WTC11 (cell line): ENCODE data around the gene P4HB. TPM values are rescaled to one million over a fixed set of nuclear protein-coding genes. Genes with fewer than 3 reads are reported as not detected.
A peak's percentile ranks its signal among the peaks of the same experiment; 100 is the strongest.

Experiments
- ATAC-seq: fragments of 200-7000 bp; cut with Tn5 transposase; 2 replicates; pipeline ENCODE4 v1.10.0; 2021; ENCODE audit warnings: mild to moderate bottlenecking, moderate library complexity
- CTCF ChIA-PET: fragments of 300-600 bp; sonication (Branson Sonifier 250); formaldehyde crosslinking; loops from one replicate; lab custom pipeline; 2021; ENCODE audit warnings: antibody characterized with exemption; lab: Charles Lee
- POLR2A ChIA-PET: fragments of 350-600 bp; sonication (Branson Sonifier 250); formaldehyde crosslinking; loops from one replicate; lab custom pipeline; 2021; ENCODE audit warnings: antibody characterized with exemption; lab: Charles Lee
- DNase-seq: peaks from one replicate; pipeline ENCODE4 v3.0.0; 2021; ENCODE audit warnings: low spot score
- H3K27ac Mint-ChIP-seq: 2 replicates; pipeline ENCODE4 v1.8.0; 2021; ENCODE audit warnings: mixed read lengths
- H3K27me3 Mint-ChIP-seq: 2 replicates; pipeline ENCODE4 v1.8.0; 2021; ENCODE audit warnings: low read depth, mild to moderate bottlenecking, moderate library complexity, mixed read lengths
- H3K36me3 Mint-ChIP-seq: 2 replicates; pipeline ENCODE4 v1.8.0; 2021; ENCODE audit warnings: mixed read lengths
- H3K4me1 Mint-ChIP-seq: 2 replicates; pipeline ENCODE4 v1.8.0; 2022; ENCODE audit warnings: mixed read lengths
- H3K4me3 Mint-ChIP-seq: 2 replicates; pipeline ENCODE4 v1.8.0; 2021; ENCODE audit warnings: mild to moderate bottlenecking, moderate library complexity, mixed read lengths
- H3K9me3 Mint-ChIP-seq: 2 replicates; pipeline ENCODE4 v1.8.0; 2021; ENCODE audit warnings: mixed read lengths
- CBFB ChIP-seq: sonication (generic); formaldehyde crosslinking; IDR thresholded peaks from 2 replicates; pipeline ENCODE4 v1.8.1; 2022; ENCODE audit warnings: mild to moderate bottlenecking, low read depth, missing genetic modification reagents
- CTCF ChIP-seq: fragments of 200-600 bp; IDR thresholded peaks from 2 replicates; pipeline ENCODE4 v1.8.0; 2022; ENCODE audit warnings: antibody characterized with exemption
- E2F5 ChIP-seq: sonication (generic); formaldehyde crosslinking; IDR thresholded peaks from 2 replicates; pipeline ENCODE4 v1.8.1; 2022; ENCODE audit warnings: mild to moderate bottlenecking, moderate library complexity, missing genetic modification reagents
- ESRRA ChIP-seq: sonication (generic); formaldehyde crosslinking; IDR thresholded peaks from 2 replicates; pipeline ENCODE4 v1.8.1; 2022; ENCODE audit warnings: mild to moderate bottlenecking, missing genetic modification reagents, borderline replicate concordance
- MAX ChIP-seq: sonication (generic); formaldehyde crosslinking; IDR thresholded peaks from 2 replicates; pipeline ENCODE4 v1.8.0; 2022; ENCODE audit warnings: mild to moderate bottlenecking, missing genetic modification reagents
- MYBL2 ChIP-seq: sonication (generic); formaldehyde crosslinking; IDR thresholded peaks from 2 replicates; pipeline ENCODE4 v1.8.1; 2023; ENCODE audit warnings: mild to moderate bottlenecking, moderate library complexity, missing genetic modification reagents
- NR3C1 ChIP-seq: sonication (generic); formaldehyde crosslinking; conservative IDR thresholded peaks from 2 replicates; pipeline ENCODE4 v1.8.1; 2023; ENCODE audit warnings: low read depth, mild to moderate bottlenecking, missing genetic modification reagents
- PRDM15 ChIP-seq: sonication (generic); formaldehyde crosslinking; IDR thresholded peaks from 2 replicates; pipeline ENCODE4 v1.8.0; 2022; ENCODE audit warnings: missing genetic modification reagents
- RELA ChIP-seq: sonication (generic); formaldehyde crosslinking; IDR thresholded peaks from 2 replicates; pipeline ENCODE4 v1.8.1; 2022; ENCODE audit warnings: missing genetic modification reagents, mild to moderate bottlenecking, borderline replicate concordance
- SMAD3 ChIP-seq: sonication (generic); formaldehyde crosslinking; IDR thresholded peaks from 2 replicates; pipeline ENCODE4 v1.8.0; 2022; ENCODE audit warnings: missing genetic modification reagents, mild to moderate bottlenecking, borderline replicate concordance
- SMAD4 ChIP-seq: sonication (generic); formaldehyde crosslinking; IDR thresholded peaks from 2 replicates; pipeline ENCODE4 v1.8.0; 2022; ENCODE audit warnings: mild to moderate bottlenecking, missing genetic modification reagents
- SP1 ChIP-seq: sonication (generic); formaldehyde crosslinking; conservative IDR thresholded peaks from 2 replicates; pipeline ENCODE4 v1.8.1; 2022; ENCODE audit warnings: missing genetic modification reagents
- TEAD4 ChIP-seq: sonication (generic); formaldehyde crosslinking; IDR thresholded peaks from 2 replicates; pipeline ENCODE4 v1.8.0; 2022; ENCODE audit warnings: mild to moderate bottlenecking, missing genetic modification reagents
- total RNA-seq: library from RNA; stranded (reverse); gene quantifications from 3 replicates; pipeline ENCODE4 v1.2.3, GENCODE V29; 2021

P4HB gene
- total RNA-seq, 1 experiment from 2014 or later, result 380 TPM

- ChIA-PET CTCF (interaction anchor here (0.7 to 3.8 kb wide), 5 partner anchors 14 to 224 kb away, joined by 3 to 18 read pairs (median 7); no protein-coding TSS in a partner anchor), POLR2A (no interaction called here)
- Mint-ChIP-seq H3K27me3 (peaks cover 47% of the 10 kb centered on the region), H3K36me3 (no peaks in the 10 kb centered on the region), H3K27ac (no peak overlapping the region), H3K4me3 (no peak overlapping the region), H3K4me1 (no peaks in the 10 kb centered on the region), H3K9me3 (no peaks in the 10 kb centered on the region)
- TF ChIP-seq CTCF, result no peak
- TF ChIP-seq CBFB (CRISPR knock-in tag), result no peak
- no peak for TF ChIP-seq SMAD3
- TF ChIP-seq PRDM15 (CRISPR knock-in tag), result no peak
- TF ChIP-seq TEAD4 (CRISPR knock-in tag), result no peak
- no peak for TF ChIP-seq E2F5 (CRISPR knock-in tag)
- TF ChIP-seq ESRRA (CRISPR knock-in tag), result no peak
- no peak for TF ChIP-seq MYBL2 (CRISPR knock-in tag)
- TF ChIP-seq MAX (CRISPR knock-in tag), result no peak
- TF ChIP-seq SP1, result no peak
- no peak for TF ChIP-seq NR3C1 (CRISPR knock-in tag)
- TF ChIP-seq RELA (CRISPR knock-in tag), result no peak
- no peak for TF ChIP-seq SMAD4 (CRISPR knock-in tag)
- ATAC-seq, result peak; percentile 8; the same call in 1 of the 2 replicates
- DNase-seq, result no peak
These were observed 53.7 kb downstream of the P4HB start for GRCh38 chr17:81806461-81807209.

- no peaks in the 10 kb centered on the region for H3K9me3 Mint-ChIP-seq
- no peak overlapping the region for H3K4me3 Mint-ChIP-seq
- ATAC-seq, result no peak
- H3K36me3 Mint-ChIP-seq, result no peaks in the 10 kb centered on the region
- TF ChIP-seq MAX (CRISPR knock-in tag), result no peak
- TF ChIP-seq, all 79 proteins: peak for 0
- Mint-ChIP-seq H3K4me1 (no peaks in the 10 kb centered on the region), H3K27ac (no peak overlapping the region), H3K27me3 (peaks cover 54% of the 10 kb centered on the region)
- ChIA-PET POLR2A (no interaction called here), CTCF (interaction anchor here (0.7 to 3.8 kb wide), 7 partner anchors 14 to 317 kb away, joined by 3 to 18 read pairs (median 3); no protein-coding TSS in a partner anchor)
- DNase-seq, result no peak
These were observed 54.5 kb downstream of the P4HB start for GRCh38 chr17:81805707-81806460.
